ENCODE measurements around the gene OR11H7.
"Not testable (repeated sequence)": the region's sequence is repeated elsewhere in the genome, so short reads cannot be mapped to it uniquely, and the experiment has no call there.

The OR11H7 gene

DNA sequence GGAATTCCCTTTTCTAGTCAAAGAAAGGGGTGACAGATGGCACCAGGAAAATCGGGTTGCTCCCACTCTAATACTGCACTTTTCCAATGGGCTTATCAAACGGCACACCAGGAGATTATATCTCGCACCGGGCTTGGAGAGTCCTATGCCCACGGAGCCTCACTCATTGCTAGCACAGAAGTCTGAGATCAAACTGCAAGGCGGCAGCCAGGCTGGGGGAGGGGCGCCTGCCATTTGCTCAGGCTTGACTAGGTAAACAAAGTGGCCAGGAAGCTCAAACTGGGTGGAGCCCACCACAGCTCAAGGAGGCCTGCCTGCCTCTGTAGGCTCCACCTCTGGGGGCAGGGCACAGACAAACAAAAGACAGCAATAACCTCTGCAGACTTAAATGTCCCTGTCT lies 51.5 kb downstream of the OR11H7 start:
- not testable (repeated sequence) for DNase-seq

All from CD4-positive, alpha-beta T cell treated with Interleukin-17A for 1 hour (primary cell).